SK-N-MC (cell line): ENCODE data around the gene LHX3.

Experiments
- EZH2 ChIP-seq: fragments of 200-600 bp; sonication (generic); IDR thresholded peaks from one replicate; pipeline ENCODE4 v1.6.1; 2017; ENCODE audit warnings: antibody characterized with exemption
- POLR2AphosphoS5 ChIP-seq: IDR thresholded peaks from 2 replicates; pipeline ENCODE4 v1.6.1; 2012; ENCODE audit warnings: mild to moderate bottlenecking, low read depth, low read length, borderline replicate concordance

- no peak for TF ChIP-seq POLR2AphosphoS5
- no peak for TF ChIP-seq EZH2
Observed at GRCh38 chr9:136197930-136198604, 6.9 kb downstream of the LHX3 start.
